Mesothelial cell of epicardium (in vitro differentiated cells): Measurements from ENCODE around the gene CACNA1C. TPM values are rescaled to one million over a fixed set of nuclear protein-coding genes. Genes with fewer than 3 reads are reported as not detected.

Experiments
- DNase-seq, 2 experiments: peaks; one replicate each; pipeline ENCODE4 v3.0.0; 2021; ENCODE audit warnings: low spot score in 2 of 2; ENCODE audit not compliant: unreplicated experiment in 2 of 2
- H3K27ac Mint-ChIP-seq: 2 replicates; pipeline ENCODE4 v1.8.0; 2021; ENCODE audit warnings: mixed read lengths
- H3K27me3 Mint-ChIP-seq: 2 replicates; pipeline ENCODE4 v1.8.0; 2021; ENCODE audit warnings: low read depth, mixed read lengths
- H3K36me3 Mint-ChIP-seq: 2 replicates; pipeline ENCODE4 v1.8.0; 2021; ENCODE audit warnings: mixed read lengths
- H3K4me1 Mint-ChIP-seq: 2 replicates; pipeline ENCODE4 v1.8.0; 2021; ENCODE audit warnings: mixed read lengths
- H3K4me3 Mint-ChIP-seq: 2 replicates; pipeline ENCODE4 v1.8.0; 2021; ENCODE audit warnings: mild to moderate bottlenecking, moderate library complexity, mixed read lengths
- H3K9me3 Mint-ChIP-seq: 2 replicates; pipeline ENCODE4 v1.8.0; 2021; ENCODE audit warnings: mixed read lengths
- CTCF ChIP-seq: fragments of 200-600 bp; sonication (generic); IDR thresholded peaks from one replicate; pipeline ENCODE4 v1.5.0; 2021; ENCODE audit warnings: antibody characterized with exemption; ENCODE audit not compliant: unreplicated experiment
- total RNA-seq: library from RNA; stranded (reverse); gene quantifications from 3 replicates; pipeline ENCODE4 v1.2.1, GENCODE V29; 2021

CACNA1C gene
- total RNA-seq, 1 donor from 2014 or later = 33.6 TPM

DNA sequence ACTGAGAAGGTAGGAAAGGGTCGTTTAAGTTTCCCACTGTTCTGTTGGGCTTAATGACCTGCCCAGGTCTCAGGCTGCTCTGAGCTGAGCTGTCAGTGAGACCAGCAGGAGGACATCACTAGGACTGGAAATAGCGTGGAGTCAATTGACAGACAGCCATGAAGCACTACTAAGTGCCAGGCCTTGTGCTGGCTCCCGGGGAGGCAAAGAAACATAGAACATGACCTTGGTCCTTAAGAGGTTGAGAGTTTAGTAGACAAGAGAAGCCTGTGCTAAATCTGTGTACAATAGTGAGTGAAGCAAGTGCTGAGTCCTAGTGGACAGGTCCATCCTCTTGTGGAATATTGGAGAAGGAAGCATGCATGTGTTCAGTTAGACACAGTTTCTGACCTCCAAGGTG is 239.2 kb downstream of the CACNA1C start:
- H3K9me3 Mint-ChIP-seq = no peaks in the 10 kb centered on the region
- H3K4me3 Mint-ChIP-seq = no peak overlapping the region
- no peak for TF ChIP-seq CTCF
- H3K27me3 Mint-ChIP-seq = no peaks in the 10 kb centered on the region
- no peak overlapping the region for H3K27ac Mint-ChIP-seq
- DNase-seq = no peak
- H3K36me3 Mint-ChIP-seq = no peaks in the 10 kb centered on the region
- H3K4me1 Mint-ChIP-seq = peaks cover 35% of the 10 kb centered on the region

GRCh38 chr12:2292560-2292959 is 239.8 kb downstream of the CACNA1C start:
- H3K4me3 Mint-ChIP-seq = no peak overlapping the region
- no peaks in the 10 kb centered on the region for H3K27me3 Mint-ChIP-seq
- no peaks in the 10 kb centered on the region for H3K9me3 Mint-ChIP-seq
- H3K4me1 Mint-ChIP-seq = peaks cover 29% of the 10 kb centered on the region
- no peak for DNase-seq
- no peak for TF ChIP-seq CTCF
- H3K36me3 Mint-ChIP-seq = no peaks in the 10 kb centered on the region
- no peak overlapping the region for H3K27ac Mint-ChIP-seq

DNA sequence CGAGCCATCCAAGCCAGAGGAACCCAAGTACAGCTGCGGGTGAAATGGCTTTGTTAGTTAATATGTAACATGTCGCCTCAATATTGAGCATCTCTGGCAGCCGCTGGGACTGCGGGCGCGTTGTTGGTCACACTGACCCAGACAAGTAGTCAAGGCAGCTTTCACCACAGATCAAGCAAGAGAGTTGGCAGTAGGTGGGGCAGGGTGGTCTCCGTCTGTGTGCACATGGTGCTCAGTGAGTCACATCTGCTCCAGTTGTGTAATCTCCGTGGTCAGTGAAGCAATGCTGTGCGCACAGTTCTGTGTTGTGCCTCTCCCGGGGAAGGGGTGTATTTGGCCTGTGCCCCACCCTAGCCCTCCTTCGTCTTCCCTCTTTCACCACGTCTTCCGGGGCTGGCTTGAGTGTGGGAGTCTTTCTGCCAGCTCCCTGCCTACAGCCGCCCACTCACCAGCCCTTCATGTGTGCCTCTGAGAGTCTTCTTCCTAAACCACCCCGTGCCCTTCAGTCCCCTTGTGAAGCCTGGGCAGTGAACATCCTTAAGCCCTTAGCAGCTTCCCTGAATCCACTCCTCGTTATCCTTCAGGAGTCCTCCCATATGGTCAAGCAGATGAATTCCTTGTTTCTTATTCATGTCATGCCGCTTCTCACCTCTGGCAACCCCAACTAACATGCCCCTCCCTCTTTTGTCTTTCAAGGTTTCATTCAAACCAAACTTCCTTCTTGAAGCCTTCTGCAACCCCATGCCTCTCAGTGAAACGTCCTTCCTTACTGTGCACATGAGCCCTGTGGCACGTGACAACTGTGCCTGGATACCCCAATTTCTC is 242.1 kb downstream of the CACNA1C start:
- H3K4me1 Mint-ChIP-seq = peaks cover 14% of the 10 kb centered on the region
- H3K36me3 Mint-ChIP-seq = no peaks in the 10 kb centered on the region
- TF ChIP-seq CTCF = no peak
- no peak overlapping the region for H3K4me3 Mint-ChIP-seq
- no peaks in the 10 kb centered on the region for H3K9me3 Mint-ChIP-seq
- no peak for DNase-seq
- no peaks in the 10 kb centered on the region for H3K27me3 Mint-ChIP-seq
- H3K27ac Mint-ChIP-seq = no peak overlapping the region

GRCh38 chr12:2295941-2296461 is 243.2 kb downstream of the CACNA1C start:
- no peak for TF ChIP-seq CTCF
- Mint-ChIP-seq H3K4me1 (peaks cover 14% of the 10 kb centered on the region), H3K27me3 (no peaks in the 10 kb centered on the region), H3K4me3 (no peak overlapping the region), H3K36me3 (no peaks in the 10 kb centered on the region), H3K27ac (no peak overlapping the region), H3K9me3 (no peaks in the 10 kb centered on the region)
- no peak for DNase-seq

GRCh38 chr12:2297004-2297403 is 244.2 kb downstream of the CACNA1C start:
- no peak for DNase-seq
- Mint-ChIP-seq H3K36me3 (no peaks in the 10 kb centered on the region), H3K4me3 (no peak overlapping the region), H3K27me3 (no peaks in the 10 kb centered on the region), H3K9me3 (no peaks in the 10 kb centered on the region), H3K4me1 (peaks cover 23% of the 10 kb centered on the region), H3K27ac (no peak overlapping the region)
- no peak for TF ChIP-seq CTCF
